H9 (cell line): ENCODE data around the gene ANKRD44. TPM values are rescaled to one million over a fixed set of nuclear protein-coding genes. Genes with fewer than 3 reads are reported as not detected.

ENCODE experiments used
- DNase-seq: peaks from one replicate; pipeline ENCODE4 v3.0.0-alpha.2; 2017
- H2AFZ ChIP-seq: one replicate; pipeline ENCODE4 v1.6.1; 2013; ENCODE audit warnings: mild to moderate bottlenecking, low read length, control low read depth, moderate library complexity
- H2AK5ac ChIP-seq: 2 replicates; pipeline ENCODE4 v1.6.1; 2013; ENCODE audit warnings: low read length, control low read depth, mixed read lengths; ENCODE audit not compliant: insufficient read length
- H2BK120ac ChIP-seq: one replicate; pipeline ENCODE4 v1.6.1; 2013; ENCODE audit warnings: low read depth, mild to moderate bottlenecking, low read length, control low read depth, inconsistent platforms; ENCODE audit not compliant: poor library complexity, severe bottlenecking
- H2BK12ac ChIP-seq: 2 replicates; pipeline ENCODE4 v1.6.1; 2013; ENCODE audit warnings: low read length, control low read depth, mixed read lengths, low read depth; ENCODE audit not compliant: insufficient read length
- H2BK15ac ChIP-seq: 2 replicates; pipeline ENCODE4 v1.6.1; 2013; ENCODE audit warnings: low read depth, low read length, control low read depth
- H2BK20ac ChIP-seq: one replicate; pipeline ENCODE4 v1.6.1; 2013; ENCODE audit warnings: low read depth, mild to moderate bottlenecking, low read length, control low read depth, inconsistent platforms; ENCODE audit not compliant: poor library complexity, severe bottlenecking
- H2BK5ac ChIP-seq: 2 replicates; pipeline ENCODE4 v1.6.1; 2013; ENCODE audit warnings: low read length, control low read depth, mixed read lengths; ENCODE audit not compliant: insufficient read length
- H3K14ac ChIP-seq: 2 replicates; pipeline ENCODE4 v1.6.1; 2013; ENCODE audit warnings: low read length, control low read depth; ENCODE audit not compliant: insufficient read depth
- H3K18ac ChIP-seq: 2 replicates; pipeline ENCODE4 v1.6.1; 2013; ENCODE audit warnings: low read depth, mild to moderate bottlenecking, mixed read lengths, low read length, control low read depth; ENCODE audit not compliant: insufficient read length
- H3K23ac ChIP-seq: 2 replicates; pipeline ENCODE4 v1.6.1; 2013; ENCODE audit warnings: low read length, control low read depth, mixed read lengths, low read depth; ENCODE audit not compliant: insufficient read length
- H3K23me2 ChIP-seq: 2 replicates; pipeline ENCODE4 v1.6.1; 2013; ENCODE audit warnings: low read depth, mild to moderate bottlenecking, mixed read lengths, low read length, control low read depth; ENCODE audit not compliant: insufficient read length, poor library complexity, severe bottlenecking
- H3K27ac ChIP-seq: 2 replicates; pipeline ENCODE4 v1.5.1; 2013; ENCODE audit warnings: low read length, control low read depth, mixed read lengths, low read depth; ENCODE audit not compliant: insufficient read length
- H3K27me3 ChIP-seq: 2 replicates; pipeline ENCODE4 v1.6.1; 2013; ENCODE audit warnings: low read length, control low read depth, inconsistent platforms; ENCODE audit not compliant: insufficient read depth
- H3K4ac ChIP-seq: 2 replicates; pipeline ENCODE4 v1.6.1; 2013; ENCODE audit warnings: low read depth, mild to moderate bottlenecking, control low read depth, inconsistent platforms, low read length, moderate library complexity
- H3K4me1 ChIP-seq: 2 replicates; pipeline ENCODE4 v1.6.1; 2013; ENCODE audit warnings: low read length, control low read depth, inconsistent platforms; ENCODE audit not compliant: insufficient read depth
- H3K4me2 ChIP-seq: 2 replicates; pipeline ENCODE4 v1.6.1; 2013; ENCODE audit warnings: low read length, control low read depth, mixed read lengths; ENCODE audit not compliant: insufficient read length, insufficient read depth
- H3K56ac ChIP-seq: 2 replicates; pipeline ENCODE4 v1.6.1; 2013; ENCODE audit warnings: low read depth, mild to moderate bottlenecking, mixed read lengths, low read length, control low read depth; ENCODE audit not compliant: insufficient read length
- H3K79me1 ChIP-seq: 2 replicates; pipeline ENCODE4 v1.6.1; 2013; ENCODE audit warnings: low read depth, mild to moderate bottlenecking, moderate library complexity, low read length, control low read depth, inconsistent platforms; ENCODE audit not compliant: insufficient read depth, poor library complexity, severe bottlenecking
- H3K79me2 ChIP-seq: 2 replicates; pipeline ENCODE4 v1.6.1; 2013; ENCODE audit warnings: low read length, control low read depth, inconsistent platforms; ENCODE audit not compliant: insufficient read depth
- H3K9ac ChIP-seq: 2 replicates; pipeline ENCODE4 v1.6.1; 2013; ENCODE audit warnings: low read length, control low read depth, mixed read lengths; ENCODE audit not compliant: insufficient read length; ENCODE audit errors: extremely low read depth
- H3K9me3 ChIP-seq: one replicate; pipeline ENCODE4 v1.6.1; 2013; ENCODE audit warnings: low read depth, low read length, inconsistent platforms; ENCODE audit not compliant: control insufficient read depth
- H3T11ph ChIP-seq: one replicate; pipeline ENCODE4 v1.6.1; 2013; ENCODE audit warnings: mild to moderate bottlenecking, low read length, control low read depth, inconsistent platforms
- H4K20me1 ChIP-seq: one replicate; pipeline ENCODE4 v1.6.1; 2013; ENCODE audit not compliant: control insufficient read depth, insufficient read length, insufficient read depth
- H4K5ac ChIP-seq: 2 replicates; pipeline ENCODE4 v1.6.1; 2013; ENCODE audit warnings: low read depth, mild to moderate bottlenecking, mixed read lengths, low read length, control low read depth; ENCODE audit not compliant: insufficient read length
- H4K8ac ChIP-seq: replicated peaks from 2 replicates; pipeline ENCODE4 v1.6.1; 2013; ENCODE audit warnings: low read length, control low read depth, mixed read lengths, low read depth; ENCODE audit not compliant: insufficient read length
- H4K91ac ChIP-seq: 2 replicates; pipeline ENCODE4 v1.6.1; 2013; ENCODE audit warnings: low read depth, mild to moderate bottlenecking, moderate library complexity, mixed read lengths, low read length, control low read depth; ENCODE audit not compliant: insufficient read length
- H3K27ac Mint-ChIP-seq, 3 experiments: 2 replicates in 2 of 3; 3 replicates in 1 of 3; pipeline ENCODE4 v1.8.0; 2020 to 2021; ENCODE audit warnings: mixed read lengths in 3 of 3, mild to moderate bottlenecking in 1 of 3, moderate library complexity in 1 of 3
- H3K27me3 Mint-ChIP-seq: 2 replicates; pipeline ENCODE4 v1.8.0; 2021; ENCODE audit warnings: low read depth, mild to moderate bottlenecking, moderate library complexity, mixed read lengths
- H3K36me3 Mint-ChIP-seq, 3 experiments: 2 replicates in 2 of 3; 3 replicates in 1 of 3; pipeline ENCODE4 v1.8.0; 2020 to 2021; ENCODE audit warnings: low read depth in 3 of 3, mixed read lengths in 3 of 3; ENCODE audit not compliant: insufficient read depth in 1 of 3
- H3K4me1 Mint-ChIP-seq, 2 experiments: 2 replicates each; pipeline ENCODE4 v1.8.0; 2020; ENCODE audit warnings: mixed read lengths in 2 of 2
- H3K4me3 Mint-ChIP-seq, 2 experiments: 2 replicates in 1 of 2; 3 replicates in 1 of 2; pipeline ENCODE4 v1.8.0; 2020 to 2021; ENCODE audit warnings: mild to moderate bottlenecking in 2 of 2, mixed read lengths in 2 of 2, moderate library complexity in 1 of 2
- H3K9me3 Mint-ChIP-seq, 2 experiments: 2 replicates in 1 of 2; 3 replicates in 1 of 2; pipeline ENCODE4 v1.8.0; 2020; ENCODE audit warnings: mild to moderate bottlenecking in 2 of 2, mixed read lengths in 2 of 2, moderate library complexity in 1 of 2
- CTCF ChIP-seq: fragments of 200-600 bp; sonication (generic); conservative IDR thresholded peaks from 3 replicates; pipeline ENCODE4 v1.8.0; 2021; ENCODE audit warnings: antibody characterized with exemption, mild to moderate bottlenecking
- WGBS: extraction: QIAGEN DNeasy Blood & Tissue Kit; methylation state at CpG from one replicate; pipeline ENCODE4 v1.1.7; 2013; ENCODE audit warnings: missing lambda C conversion rate, low lambda C conversion rate, mixed read lengths; ENCODE audit not compliant: insufficient read length; ENCODE audit errors: extremely low coverage; 5-methylcytosine and 5-hydroxymethylcytosine counted together
- total RNA-seq: library from RNA; stranded (reverse); gene quantifications from 2 replicates; pipeline ENCODE4 v1.2.1, GENCODE V29; 2021

The ANKRD44 gene
- total RNA-seq, 1 experiment from 2014 or later = 1.9 TPM

GRCh38 chr2:197304556-197305011 lies 6.0 kb downstream of the ANKRD44 start:
- Histone ChIP-seq H3K18ac (no peak overlapping the region), H2AFZ (no peak overlapping the region), H3K79me1 (no peaks in the 10 kb centered on the region), H4K91ac (no peak overlapping the region), H2AK5ac (no peak overlapping the region), H3K79me2 (no peaks in the 10 kb centered on the region), H3K56ac (no peak overlapping the region), H3K27ac (no peak overlapping the region), H3K9ac (no peak overlapping the region), H3K23ac (no peak overlapping the region), H3K4me1 (no peaks in the 10 kb centered on the region), H3K23me2 (peaks cover 4% of the 10 kb centered on the region), H2BK5ac (no peak overlapping the region), H2BK120ac (no peak overlapping the region), H3K27me3 (peaks cover 8% of the 10 kb centered on the region; the same call in 1 of the 2 replicates), H3K14ac (no peak overlapping the region), H2BK20ac (no peak overlapping the region), H3K4ac (no peak overlapping the region), H2BK12ac (no peak overlapping the region), H3K4me2 (no peak overlapping the region), H2BK15ac (no peak overlapping the region), H4K20me1 (no peaks in the 10 kb centered on the region), H4K5ac (no peak overlapping the region), H3T11ph (no peak overlapping the region), H4K8ac (no peak overlapping the region), H3K9me3 (no peaks in the 10 kb centered on the region)
- no peaks in the 10 kb centered on the region for H3K36me3 Mint-ChIP-seq
- TF ChIP-seq CTCF = no peak
- WGBS = no CpG with 5 or more reads among the region's 3 CpGs
- peaks cover 22% of the 10 kb centered on the region for H3K27me3 Mint-ChIP-seq
- no peak overlapping the region for H3K27ac Mint-ChIP-seq
- H3K4me3 Mint-ChIP-seq = no peak overlapping the region
- no peak for DNase-seq
- H3K4me1 Mint-ChIP-seq = peaks cover under 1 to 3% of the 10 kb centered on the region in 2 experiments; a peak in 2 of 4 replicates
- no peaks in the 10 kb centered on the region for H3K9me3 Mint-ChIP-seq
